ENCODE measurements around the gene CLHC1. TPM values are rescaled to one million over a fixed set of nuclear protein-coding genes. Genes with fewer than 3 reads are reported as not detected.

CLHC1 gene
- total RNA-seq, 4 donors from 2014 or later, result 22.7 to 32.1 (median 27.1) TPM

DNA sequence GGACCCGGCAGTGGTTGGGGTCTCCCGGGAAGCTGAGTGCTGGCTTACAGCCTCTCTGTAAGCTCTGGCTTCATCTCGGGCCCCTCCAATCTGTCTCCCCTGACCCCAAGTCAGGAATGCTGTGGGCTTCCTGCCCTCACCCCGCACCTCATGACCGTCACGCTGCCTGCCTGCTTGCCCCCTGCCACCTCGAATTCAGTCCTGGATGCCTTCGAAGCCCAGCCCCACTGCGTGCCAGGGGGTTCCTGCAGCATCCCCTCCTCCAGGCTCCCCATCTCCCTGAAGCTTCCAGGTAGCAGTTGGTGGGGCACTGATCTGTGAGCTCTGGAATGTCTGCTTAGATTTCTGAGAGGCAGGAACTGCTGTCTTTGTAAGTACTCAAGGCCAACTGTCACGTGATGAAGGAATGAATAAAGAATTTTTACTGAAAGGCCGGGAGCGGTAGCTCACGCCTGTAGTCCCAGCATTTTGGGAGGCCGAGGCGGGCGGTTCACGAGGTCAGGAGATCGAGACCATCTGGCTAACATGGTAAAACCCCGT, 6.5 kb downstream of the CLHC1 start:
- H3K27ac ChIP-seq, result no peak overlapping the region
- H3K9me3 ChIP-seq, result no peaks in the 10 kb centered on the region
- 82 to 86% methylated on average over 19 of the region's 19 CpGs for WGBS, 2 donors

DNA sequence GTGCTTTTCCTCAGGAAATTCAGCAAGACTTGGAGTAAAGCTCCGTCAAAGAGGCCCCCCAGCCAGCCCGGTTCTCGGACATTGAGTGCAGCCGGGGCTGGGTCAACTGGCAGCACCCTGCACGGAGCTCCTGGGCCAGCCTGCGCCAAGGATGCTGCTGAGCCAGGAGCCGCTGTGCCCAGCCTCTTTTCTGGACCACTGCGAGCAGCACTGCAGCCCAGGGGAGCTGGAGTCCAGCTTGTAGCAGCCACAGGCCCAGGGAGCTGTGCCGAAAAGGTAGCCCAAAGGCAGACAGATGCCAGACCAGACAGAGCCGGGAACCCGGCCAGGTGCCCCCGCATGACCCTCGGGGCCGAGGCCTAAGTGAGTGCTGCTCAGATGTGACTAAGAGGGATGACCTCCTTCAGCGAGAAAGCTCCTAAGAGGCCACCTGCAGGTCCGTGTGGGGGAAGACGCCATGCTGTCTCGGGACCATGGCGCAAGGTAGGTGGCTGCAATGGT, 7.3 kb downstream of the CLHC1 start:
- H3K9me3 ChIP-seq, result no peaks in the 10 kb centered on the region
- no peaks in the 10 kb centered on the region for H3K27me3 ChIP-seq
- no peak for TF ChIP-seq POLR2A (IDR thresholded peaks at IDR 0.05)
- TF ChIP-seq, protein P1, sequence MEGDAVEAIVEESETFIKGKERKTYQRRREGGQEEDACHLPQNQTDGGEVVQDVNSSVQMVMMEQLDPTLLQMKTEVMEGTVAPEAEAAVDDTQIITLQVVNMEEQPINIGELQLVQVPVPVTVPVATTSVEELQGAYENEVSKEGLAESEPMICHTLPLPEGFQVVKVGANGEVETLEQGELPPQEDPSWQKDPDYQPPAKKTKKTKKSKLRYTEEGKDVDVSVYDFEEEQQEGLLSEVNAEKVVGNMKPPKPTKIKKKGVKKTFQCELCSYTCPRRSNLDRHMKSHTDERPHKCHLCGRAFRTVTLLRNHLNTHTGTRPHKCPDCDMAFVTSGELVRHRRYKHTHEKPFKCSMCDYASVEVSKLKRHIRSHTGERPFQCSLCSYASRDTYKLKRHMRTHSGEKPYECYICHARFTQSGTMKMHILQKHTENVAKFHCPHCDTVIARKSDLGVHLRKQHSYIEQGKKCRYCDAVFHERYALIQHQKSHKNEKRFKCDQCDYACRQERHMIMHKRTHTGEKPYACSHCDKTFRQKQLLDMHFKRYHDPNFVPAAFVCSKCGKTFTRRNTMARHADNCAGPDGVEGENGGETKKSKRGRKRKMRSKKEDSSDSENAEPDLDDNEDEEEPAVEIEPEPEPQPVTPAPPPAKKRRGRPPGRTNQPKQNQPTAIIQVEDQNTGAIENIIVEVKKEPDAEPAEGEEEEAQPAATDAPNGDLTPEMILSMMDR (IDR thresholded peaks at IDR 0.05), result no peak
- H3K4me1 ChIP-seq, result no peaks in the 10 kb centered on the region
- H3K27ac ChIP-seq, result no peak overlapping the region
- 80 to 88% methylated on average over 13 to 15 of the region's 19 CpGs for WGBS, 2 donors
- no peak for DNase-seq
- intact Hi-C loops (cut with DNase I), result no loop called here
- H3K36me3 ChIP-seq, result no peaks in the 10 kb centered on the region
- H3K4me3 ChIP-seq (replicated peaks in 1 of 3), result no peak overlapping the region

More for the DNA sequence above, 6.5 kb downstream of the CLHC1 start:
- DNase-seq, result peak in 1 of 2 donors; percentile 6
- TF ChIP-seq, protein P1 (IDR thresholded peaks at IDR 0.05), result no peak
- no peak for TF ChIP-seq POLR2A (IDR thresholded peaks at IDR 0.05)
- Histone ChIP-seq H3K27me3 (no peaks in the 10 kb centered on the region), H3K4me3 (replicated peaks in 1 of 3) (no peak overlapping the region), H3K36me3 (no peaks in the 10 kb centered on the region), H3K4me1 (peaks cover under 1 to 2% of the 10 kb centered on the region in 2 donors)
- intact Hi-C loops (cut with DNase I), result no loop called here

DNA sequence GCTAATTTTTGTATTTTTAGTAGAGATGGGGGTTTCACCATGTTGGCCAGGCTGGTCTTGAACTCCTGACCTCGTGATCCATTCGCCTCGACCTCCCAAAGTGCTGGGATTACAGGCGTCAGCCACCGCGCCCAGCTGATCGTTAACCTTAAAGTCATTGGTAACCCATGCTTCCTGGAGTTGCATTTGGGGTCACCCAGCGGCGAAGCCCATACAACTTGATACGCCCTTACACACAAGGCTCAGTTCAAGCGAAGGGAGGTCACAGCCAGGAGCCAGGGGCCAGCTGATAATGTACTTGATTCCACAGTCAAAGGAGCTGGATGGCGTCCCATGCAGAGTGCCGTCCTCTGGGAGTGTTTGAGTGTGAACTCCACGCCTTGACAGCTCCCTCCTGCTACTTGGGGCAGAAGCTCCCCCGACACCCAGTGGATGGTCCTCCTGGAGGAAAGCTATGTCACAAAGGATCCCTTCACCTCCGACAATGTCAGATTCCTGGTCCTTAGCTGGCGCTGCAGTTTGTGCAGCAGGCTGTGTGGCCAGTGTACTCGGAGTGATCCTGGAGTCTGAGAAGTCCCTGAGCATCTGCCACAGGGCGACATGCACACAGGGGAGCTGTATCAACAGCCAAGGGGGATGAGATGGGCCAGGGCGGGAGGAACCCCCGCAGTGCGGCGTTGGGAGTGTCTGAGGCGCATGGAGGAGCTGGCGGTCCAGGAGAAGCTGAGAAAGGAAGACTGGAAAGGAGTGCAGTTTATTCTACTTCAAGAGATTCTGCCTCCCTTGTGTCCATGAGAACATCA, 7.9 kb downstream of the CLHC1 start:
- WGBS, 2 donors, result 79 to 84% methylated on average over 25 of the region's 25 CpGs
- DNase-seq, result peak; percentile 13 to 18
- intact Hi-C loops (cut with DNase I), result no loop called here
- H3K36me3 ChIP-seq, result no peaks in the 10 kb centered on the region
- no peaks in the 10 kb centered on the region for H3K27me3 ChIP-seq
- H3K27ac ChIP-seq, result peak overlapping the region; percentile 90 to 98 (median 94)
- TF ChIP-seq, protein P1 (IDR thresholded peaks at IDR 0.05), result no peak
- peak overlapping the region in 1 of 3 donors; percentile 73 for H3K4me3 ChIP-seq (replicated peaks in 1 of 3)
- H3K4me1 ChIP-seq, result no peaks in the 10 kb centered on the region
- H3K9me3 ChIP-seq, result no peaks in the 10 kb centered on the region

- Histone ChIP-seq H3K4me1 (peaks cover 0 to 2% of the 10 kb centered on the region in 2 donors), H3K9me3 (no peaks in the 10 kb centered on the region), H3K4me3 (replicated peaks in 1 of 3) (no peak overlapping the region), H3K36me3 (no peaks in the 10 kb centered on the region), H3K27ac (no peak overlapping the region), H3K27me3 (no peaks in the 10 kb centered on the region)
- no peak for DNase-seq
- TF ChIP-seq POLR2A (IDR thresholded peaks at IDR 0.05), result no peak
- TF ChIP-seq, protein P1 (IDR thresholded peaks at IDR 0.05), result no peak
- intact Hi-C loops (cut with DNase I), result no loop called here
Measured at GRCh38 chr2:55213822-55214221, 18.3 kb downstream of the CLHC1 start.

DNA sequence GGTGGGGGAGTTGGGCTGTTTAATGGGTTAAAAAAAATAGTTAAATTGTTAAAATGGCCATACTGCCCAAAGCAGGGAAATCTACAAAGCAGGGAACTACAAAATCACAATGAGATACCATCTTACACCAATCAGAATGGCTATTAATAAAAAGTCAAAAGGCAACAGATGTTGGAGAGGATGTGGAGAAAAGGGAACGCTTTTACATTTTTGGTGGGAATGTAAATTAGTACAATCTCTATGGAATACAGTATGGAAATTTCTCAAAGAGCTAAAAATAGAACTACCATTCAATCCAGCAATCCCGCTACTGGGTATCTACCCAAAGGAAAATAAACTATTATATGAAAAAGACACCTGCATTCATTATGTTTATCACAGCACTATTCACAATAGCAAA, 27.1 kb downstream of the CLHC1 start:
- TF ChIP-seq, protein P1 (IDR thresholded peaks at IDR 0.05), result no peak
- TF ChIP-seq POLR2A (IDR thresholded peaks at IDR 0.05), result no peak
- no peaks in the 10 kb centered on the region for H3K4me1 ChIP-seq
- no peaks in the 10 kb centered on the region for H3K9me3 ChIP-seq
- WGBS, 2 donors, result 90 to 97% methylated on average over 2 of the region's 2 CpGs
- intact Hi-C loops (cut with DNase I), result no loop called here
- no peaks in the 10 kb centered on the region for H3K27me3 ChIP-seq
- no peak overlapping the region for H3K27ac ChIP-seq
- H3K4me3 ChIP-seq (replicated peaks in 1 of 3), result no peak overlapping the region
- H3K36me3 ChIP-seq, result no peaks in the 10 kb centered on the region
- DNase-seq, result no peak
